Panc1 (cell line): ENCODE results near the gene GMDS. TPM values are rescaled to one million over a fixed set of nuclear protein-coding genes. Genes with fewer than 3 reads are reported as not detected.

ENCODE experiments used
- ATAC-seq: fragments of 200-7000 bp; cut with Tn5 transposase; 2 replicates; pipeline ENCODE4 v1.9.1; 2020; ENCODE audit warnings: mild to moderate bottlenecking, moderate library complexity
- BruUV-seq: library from RNA; stranded (reverse); fragments of 400-500 nt; replicated peaks from 2 replicates; lab custom pipeline; 2021; lab: Mats Ljungman, UMichigan
- CTCF ChIA-PET: fragments of 300-600 bp; sonication (Branson Sonifier 250); formaldehyde crosslinking; loops from one replicate; lab custom pipeline; 2022; ENCODE audit warnings: antibody characterized with exemption; lab: Charles Lee
- POLR2A ChIA-PET: fragments of 300-600 bp; sonication (Branson Sonifier 250); formaldehyde crosslinking; loops from one replicate; lab custom pipeline; 2022; ENCODE audit warnings: antibody characterized with exemption; lab: Charles Lee
- DNase-seq: peaks from one replicate; pipeline ENCODE4 v3.0.0-alpha.2; 2010; ENCODE audit warnings: low read depth, low spot score
- H3K27ac ChIP-seq: 2 replicates; pipeline ENCODE4 v1.5.1; 2011; ENCODE audit warnings: mild to moderate bottlenecking, low read length, inconsistent platforms
- H3K27me3 ChIP-seq: fragments of 200-500 bp; sonication (Bioruptor generic); 2 replicates; pipeline ENCODE4 v1.6.0; 2014; ENCODE audit warnings: low read length, inconsistent platforms; ENCODE audit not compliant: control insufficient read depth, insufficient read depth
- H3K36me3 ChIP-seq: fragments of 200-500 bp; sonication (Bioruptor generic); 2 replicates; pipeline ENCODE4 v1.5.1; 2014; ENCODE audit warnings: inconsistent platforms, mild to moderate bottlenecking, low read length, moderate library complexity; ENCODE audit not compliant: control insufficient read depth, insufficient read depth
- H3K4me1 ChIP-seq: 2 replicates; pipeline ENCODE4 v1.5.1; 2011; ENCODE audit warnings: inconsistent platforms, mild to moderate bottlenecking, low read length, moderate library complexity; ENCODE audit not compliant: control insufficient read depth, insufficient read depth
- H3K4me3 ChIP-seq, 2 experiments: 2 replicates each; pipeline ENCODE4 v1.5.1; 2011 to 2012; ENCODE audit warnings: low read depth in 2 of 2, low read length in 2 of 2, mild to moderate bottlenecking in 2 of 2, inconsistent platforms in 1 of 2, moderate library complexity in 1 of 2
- H3K9me3 ChIP-seq: fragments of 200-500 bp; sonication (Bioruptor generic); 2 replicates; pipeline ENCODE4 v1.5.1; 2014; ENCODE audit warnings: low read depth, mild to moderate bottlenecking, inconsistent platforms, low read length, moderate library complexity; ENCODE audit not compliant: control insufficient read depth, insufficient read depth
- CTCF ChIP-seq: fragments of 450-650 bp; IDR thresholded peaks from 2 replicates; pipeline ENCODE4 v1.5.1; 2017; ENCODE audit warnings: mild to moderate bottlenecking
- POLR2AphosphoS5 ChIP-seq: IDR thresholded peaks from 2 replicates; pipeline ENCODE4 v1.6.1; 2012; ENCODE audit warnings: mild to moderate bottlenecking, low read depth, low read length, moderate library complexity
- REST ChIP-seq, 2 experiments: IDR thresholded peaks; 2 replicates each; pipeline ENCODE4 v1.6.1; 2011 to 2012; ENCODE audit warnings: low read depth in 2 of 2, control low read depth in 1 of 2, low read length in 1 of 2, mild to moderate bottlenecking in 1 of 2, moderate library complexity in 1 of 2; ENCODE audit not compliant: insufficient read depth in 1 of 2
- SIN3A ChIP-seq: IDR thresholded peaks from 2 replicates; pipeline ENCODE4 v1.6.1; 2012; ENCODE audit warnings: low read depth, mild to moderate bottlenecking, low read length, moderate library complexity, borderline replicate concordance; ENCODE audit not compliant: insufficient read depth
- TCF7L2 ChIP-seq: IDR thresholded peaks from 2 replicates; pipeline ENCODE4 v1.6.1; 2011; ENCODE audit warnings: mild to moderate bottlenecking, low read depth, low read length, inconsistent platforms
- in situ Hi-C: cut with HindIII; loops from 2 replicates; pipeline ENCODE4 v1.10.0; 2016; ENCODE audit warnings: low sequenced_read_pairs, low pct_unique_long_range_greater_than_20kb
- intact Hi-C: fragments of 100-400 bp; cut with micrococcal nuclease; formaldehyde crosslinking; loops from one replicate; pipeline ENCODE4 v1.10.0; 2022; ENCODE audit not compliant: unreplicated experiment
- total RNA-seq: library from RNA; stranded (reverse); gene quantifications from one replicate; pipeline ENCODE4 v1.2.1, GENCODE V29; 2021; ENCODE audit not compliant: unreplicated experiment

Gene GMDS
- total RNA-seq, 1 experiment from 2014 or later, result 9.8 TPM

- no peak for TF ChIP-seq REST (IDR thresholded peaks at IDR 0.05; ENCODE audit: insufficient read depth in 1 of 2, low read depth in 2 of 2, low read length in 1 of 2)
- TF ChIP-seq CTCF, result no peak
- no peak for TF ChIP-seq SIN3A
- no peak for TF ChIP-seq TCF7L2
- no peak for TF ChIP-seq POLR2AphosphoS5
- H3K4me1 ChIP-seq, result no peaks in the 10 kb centered on the region
- ATAC-seq (no peak), DNase-seq (no peak)
- intact Hi-C loops, result no loop called here
- in situ Hi-C loops, result no loop called here
- H3K27ac ChIP-seq, result no peak overlapping the region
- POLR2A ChIA-PET, result no interaction called here
- no peaks in the 10 kb centered on the region for H3K36me3 ChIP-seq
- CTCF ChIA-PET, result no interaction called here
- no peaks in the 10 kb centered on the region for H3K9me3 ChIP-seq
- H3K27me3 ChIP-seq, result no peaks in the 10 kb centered on the region
- no TSS peak for BruUV-seq
- H3K4me3 ChIP-seq, result no peak overlapping the region
These were observed 104.8 kb downstream of the GMDS start for GRCh38 chr6:2140438-2141128.

- no peaks in the 10 kb centered on the region for H3K9me3 ChIP-seq
- in situ Hi-C loops, result no loop called here
- no peaks in the 10 kb centered on the region for H3K27me3 ChIP-seq
- no peak overlapping the region for H3K27ac ChIP-seq
- POLR2A ChIA-PET, result no interaction called here
- intact Hi-C loops, result no loop called here
- TF ChIP-seq POLR2AphosphoS5, result no peak
- TF ChIP-seq TCF7L2, result no peak
- no peak for DNase-seq
- no peak for ATAC-seq
- no peak overlapping the region for H3K4me3 ChIP-seq
- BruUV-seq, result no TSS peak
- H3K4me1 ChIP-seq, result no peaks in the 10 kb centered on the region
- CTCF ChIA-PET, result no interaction called here
- no peaks in the 10 kb centered on the region for H3K36me3 ChIP-seq
These were observed 110.0 kb downstream of the GMDS start for GRCh38 chr6:2135401-2135800.

GRCh38 chr6:2134554-2134953 lies 110.9 kb downstream of the GMDS start:
- no TSS peak for BruUV-seq
- CTCF ChIA-PET, result interaction anchor here (1.0 kb wide), 1 partner anchor 74 kb away, joined by 3 read pairs; no protein-coding TSS in a partner anchor
- Histone ChIP-seq H3K4me3 (no peak overlapping the region), H3K27me3 (no peaks in the 10 kb centered on the region), H3K9me3 (no peaks in the 10 kb centered on the region), H3K4me1 (no peaks in the 10 kb centered on the region), H3K27ac (no peak overlapping the region), H3K36me3 (no peaks in the 10 kb centered on the region)
- intact Hi-C loops (no loop called here), in situ Hi-C loops (no loop called here)
- POLR2A ChIA-PET, result no interaction called here
- DNase-seq (no peak), ATAC-seq (no peak)
- TF ChIP-seq SIN3A (no peak), REST (IDR thresholded peaks at IDR 0.05; ENCODE audit: insufficient read depth in 1 of 2, low read depth in 2 of 2, low read length in 1 of 2) (no peak), CTCF (no peak), POLR2AphosphoS5 (no peak), TCF7L2 (no peak)
